GM12865 (cell line): Measurements from ENCODE around the gene SOX5.

ENCODE experiments used
- DNase-seq: peaks from one replicate; pipeline ENCODE4 v3.0.0; 2010; ENCODE audit warnings: low read depth
- H3K4me3 ChIP-seq: 2 replicates; pipeline ENCODE4 v1.5.1; 2011; ENCODE audit warnings: mild to moderate bottlenecking, low read depth, low read length, control low read depth
- CTCF ChIP-seq: IDR thresholded peaks from 2 replicates; pipeline ENCODE4 v1.5.1; 2011; ENCODE audit warnings: low read length, control low read depth, low read depth, inconsistent platforms; ENCODE audit not compliant: insufficient read depth; ENCODE audit errors: missing control alignments

The SOX5 gene

DNA sequence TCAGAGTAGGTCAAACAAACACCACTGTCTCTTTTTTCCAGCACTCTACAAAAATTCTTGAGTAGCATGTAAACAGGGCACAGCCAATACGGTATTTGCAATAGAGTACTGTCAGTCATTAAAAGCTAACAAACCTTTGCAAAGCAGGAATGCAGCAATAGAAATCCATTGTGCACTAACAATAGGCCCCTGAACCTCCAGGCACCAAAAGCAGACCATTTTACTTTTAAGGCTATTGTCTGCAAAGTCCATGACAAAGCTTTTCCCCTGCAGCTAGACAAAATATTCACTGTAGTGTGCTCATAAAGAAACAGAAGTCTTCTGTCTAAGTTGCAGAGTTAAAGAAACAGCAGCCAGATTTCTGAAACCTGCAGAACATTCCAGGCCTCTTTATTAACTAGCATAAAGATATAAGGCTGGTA lies 191.9 kb downstream of the SOX5 start:
- TF ChIP-seq CTCF: no peak
- no peak for DNase-seq
- no peak overlapping the region for H3K4me3 ChIP-seq

- DNase-seq: no peak
- TF ChIP-seq CTCF: no peak
Observed at GRCh38 chr12:23756416-23756815, 193.1 kb downstream of the SOX5 start.

GRCh38 chr12:23753628-23754365 lies 195.7 kb downstream of the SOX5 start:
- DNase-seq: no peak
- no peak for TF ChIP-seq CTCF
- no peak overlapping the region for H3K4me3 ChIP-seq

More at GRCh38 chr12:23756416-23756815, 193.1 kb downstream of the SOX5 start:
- no peak overlapping the region for H3K4me3 ChIP-seq

GRCh38 chr12:23752245-23752644 lies 197.2 kb downstream of the SOX5 start:
- no peak for TF ChIP-seq CTCF
- no peak overlapping the region for H3K4me3 ChIP-seq

DNA sequence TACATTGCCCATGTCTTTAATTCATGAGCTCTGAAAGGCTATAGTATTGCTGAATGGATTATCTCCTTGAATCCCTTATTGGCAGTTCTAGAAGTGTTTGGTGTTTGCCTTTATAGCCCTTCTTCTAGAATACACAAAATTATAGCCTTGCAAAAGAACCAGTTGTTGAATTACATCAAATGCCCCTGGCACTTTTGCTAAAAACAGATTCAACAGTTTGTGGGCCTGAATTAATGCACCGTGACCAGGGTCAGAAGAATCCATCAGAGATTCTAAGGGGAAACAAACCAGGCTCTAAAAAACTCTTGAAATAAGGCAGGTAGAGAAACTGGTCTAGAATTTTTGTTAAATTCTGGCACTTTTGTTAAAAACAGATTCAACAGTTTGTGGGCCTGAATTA lies 197.8 kb downstream of the SOX5 start:
- no peak for TF ChIP-seq CTCF

More at GRCh38 chr12:23752245-23752644, 197.2 kb downstream of the SOX5 start:
- DNase-seq: no peak

DNA sequence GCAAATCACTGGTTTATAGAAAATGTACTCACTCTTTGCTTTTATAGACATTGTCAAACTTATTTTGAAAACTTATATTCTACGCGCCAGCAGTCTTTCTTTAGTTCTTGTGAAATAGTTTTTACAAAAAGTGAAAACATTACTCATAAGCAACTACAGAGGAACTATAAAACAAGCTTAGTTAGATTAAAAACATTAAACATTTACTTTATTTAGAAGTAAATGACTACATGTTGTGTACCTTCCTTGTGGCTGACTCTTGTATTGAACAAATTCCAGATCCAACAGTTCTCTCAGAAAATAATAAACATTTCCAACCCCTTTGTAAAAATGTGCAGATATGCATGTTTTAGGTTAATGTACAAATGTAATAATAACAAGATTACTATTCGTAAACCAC lies 198.5 kb downstream of the SOX5 start:
- no peak for TF ChIP-seq CTCF
- DNase-seq: no peak
- H3K4me3 ChIP-seq: no peak overlapping the region

More for the DNA sequence above, 197.8 kb downstream of the SOX5 start:
- no peak overlapping the region for H3K4me3 ChIP-seq
- DNase-seq: no peak

DNA sequence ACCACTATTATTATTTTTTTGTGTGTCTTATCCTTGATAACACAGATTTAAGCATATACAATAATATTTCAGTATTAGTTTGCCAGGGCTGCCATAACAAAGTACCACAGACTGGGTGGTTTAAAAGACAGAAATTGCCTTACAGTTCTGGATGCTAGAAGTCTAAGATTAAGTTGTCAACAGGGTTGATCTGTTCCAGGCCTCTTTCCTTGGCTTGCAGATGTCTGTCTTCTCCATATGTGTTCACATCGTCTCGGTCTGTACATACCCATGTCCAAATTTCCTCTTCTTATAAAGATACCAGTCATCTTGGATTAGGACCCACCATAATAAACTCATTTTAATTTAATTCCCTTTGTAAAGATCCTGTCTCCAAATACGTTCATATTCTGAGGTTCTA lies 204.8 kb downstream of the SOX5 start:
- no peak for TF ChIP-seq CTCF
- no peak for DNase-seq
- H3K4me3 ChIP-seq: no peak overlapping the region
